T47D (cell line): ENCODE data around the gene DCTN1.
A peak's percentile ranks its signal among the peaks of the same experiment; 100 is the strongest.

Experiments
- DNase-seq, 2 experiments: peaks; one replicate each; pipeline versions ENCODE4 v3.0.0 to v3.0.0-alpha.2; 2011 to 2012; ENCODE audit warnings: low read depth in 1 of 2, low spot score in 1 of 2
- JUND ChIP-seq: IDR thresholded peaks from 2 replicates; pipeline ENCODE4 v1.6.1; 2012; ENCODE audit warnings: low read depth
- in situ Hi-C: cut with HindIII; loops from 2 replicates; pipeline ENCODE4 v1.10.0; 2016; ENCODE audit warnings: low sequenced_read_pairs, low pct_unique_long_range_greater_than_20kb

Gene DCTN1

GRCh38 chr2:74317701-74318100 is 62.4 kb downstream of the DCTN1 start:
- no peak for TF ChIP-seq JUND
- DNase-seq, result no peak
- in situ Hi-C loops, result no loop called here

DNA sequence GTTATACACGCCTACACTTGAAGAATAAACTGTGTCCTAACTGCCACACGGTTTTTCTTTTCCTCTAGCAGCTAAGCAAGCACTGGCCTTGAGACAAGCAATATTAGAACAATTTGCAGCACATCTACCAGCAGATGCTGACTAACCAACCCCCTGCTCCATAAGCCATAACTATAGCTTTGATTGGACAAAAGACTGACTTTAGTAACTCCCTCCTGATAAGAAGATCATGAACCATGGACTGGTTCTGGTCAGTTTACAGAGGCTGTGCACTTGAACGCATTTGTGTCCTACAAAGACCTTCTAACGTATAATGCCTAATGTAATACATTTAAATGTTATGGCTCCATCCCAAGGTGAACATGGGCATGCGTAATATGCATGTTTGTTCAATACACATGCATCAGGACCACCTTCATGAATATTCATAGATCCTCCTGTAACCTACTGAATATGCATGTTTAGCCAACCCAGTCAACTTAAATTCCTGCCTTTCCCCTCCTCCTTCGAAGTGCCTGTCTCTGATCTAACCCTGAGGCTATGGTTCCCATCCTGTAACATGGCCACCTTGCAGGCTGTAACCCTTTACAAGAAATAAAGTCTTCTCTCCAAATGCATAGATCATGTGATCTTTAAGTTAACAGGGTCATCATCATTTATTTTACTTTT is 63.4 kb downstream of the DCTN1 start:
- peak in 1 of 2 experiments; percentile 2 for DNase-seq
- no peak for TF ChIP-seq JUND
- in situ Hi-C loops, result no loop called here

GRCh38 chr2:74314107-74314506 is 66.0 kb downstream of the DCTN1 start:
- TF ChIP-seq JUND, result no peak
- no peak for DNase-seq
- in situ Hi-C loops, result no loop called here

- in situ Hi-C loops, result no loop called here
- DNase-seq, result no peak
Observed at GRCh38 chr2:74313497-74313896, 66.6 kb downstream of the DCTN1 start.

GRCh38 chr2:74312913-74313312 is 67.2 kb downstream of the DCTN1 start:
- no peak for TF ChIP-seq JUND
- in situ Hi-C loops, result no loop called here
- DNase-seq, result no peak

More at GRCh38 chr2:74313497-74313896, 66.6 kb downstream of the DCTN1 start:
- TF ChIP-seq JUND, result no peak
